ENCODE data around the gene VCAN. TPM values are rescaled to one million over a fixed set of nuclear protein-coding genes. Genes with fewer than 3 reads are reported as not detected.

VCAN gene
- total and polyA plus RNA-seq, 4 donors: 0.97 to 15.6 (median 4.8) TPM

DNA sequence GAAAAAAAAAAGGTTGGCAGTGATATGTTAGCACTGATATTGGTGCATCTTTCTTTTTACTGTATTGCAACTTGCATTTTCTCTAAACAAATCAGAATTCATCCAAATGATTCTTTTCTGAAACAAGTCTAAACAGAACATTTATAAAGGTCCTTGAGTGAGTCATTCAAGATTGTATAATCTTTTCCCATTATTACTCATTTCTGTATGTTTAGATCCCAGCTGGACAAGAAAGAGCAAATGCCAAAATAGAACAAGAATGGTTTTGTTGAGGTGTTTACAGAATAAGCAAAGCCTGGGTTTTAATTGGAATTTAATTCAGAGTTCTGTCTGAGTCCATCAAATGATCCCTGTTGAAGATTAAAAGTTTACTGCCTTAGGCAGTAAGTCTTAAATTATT, 112.3 kb downstream of the VCAN start:
- TF ChIP-seq, protein P1, sequence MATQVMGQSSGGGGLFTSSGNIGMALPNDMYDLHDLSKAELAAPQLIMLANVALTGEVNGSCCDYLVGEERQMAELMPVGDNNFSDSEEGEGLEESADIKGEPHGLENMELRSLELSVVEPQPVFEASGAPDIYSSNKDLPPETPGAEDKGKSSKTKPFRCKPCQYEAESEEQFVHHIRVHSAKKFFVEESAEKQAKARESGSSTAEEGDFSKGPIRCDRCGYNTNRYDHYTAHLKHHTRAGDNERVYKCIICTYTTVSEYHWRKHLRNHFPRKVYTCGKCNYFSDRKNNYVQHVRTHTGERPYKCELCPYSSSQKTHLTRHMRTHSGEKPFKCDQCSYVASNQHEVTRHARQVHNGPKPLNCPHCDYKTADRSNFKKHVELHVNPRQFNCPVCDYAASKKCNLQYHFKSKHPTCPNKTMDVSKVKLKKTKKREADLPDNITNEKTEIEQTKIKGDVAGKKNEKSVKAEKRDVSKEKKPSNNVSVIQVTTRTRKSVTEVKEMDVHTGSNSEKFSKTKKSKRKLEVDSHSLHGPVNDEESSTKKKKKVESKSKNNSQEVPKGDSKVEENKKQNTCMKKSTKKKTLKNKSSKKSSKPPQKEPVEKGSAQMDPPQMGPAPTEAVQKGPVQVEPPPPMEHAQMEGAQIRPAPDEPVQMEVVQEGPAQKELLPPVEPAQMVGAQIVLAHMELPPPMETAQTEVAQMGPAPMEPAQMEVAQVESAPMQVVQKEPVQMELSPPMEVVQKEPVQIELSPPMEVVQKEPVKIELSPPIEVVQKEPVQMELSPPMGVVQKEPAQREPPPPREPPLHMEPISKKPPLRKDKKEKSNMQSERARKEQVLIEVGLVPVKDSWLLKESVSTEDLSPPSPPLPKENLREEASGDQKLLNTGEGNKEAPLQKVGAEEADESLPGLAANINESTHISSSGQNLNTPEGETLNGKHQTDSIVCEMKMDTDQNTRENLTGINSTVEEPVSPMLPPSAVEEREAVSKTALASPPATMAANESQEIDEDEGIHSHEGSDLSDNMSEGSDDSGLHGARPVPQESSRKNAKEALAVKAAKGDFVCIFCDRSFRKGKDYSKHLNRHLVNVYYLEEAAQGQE (IDR thresholded peaks at IDR 0.05): no peak
- no peak for TF ChIP-seq NR2F2 (IDR thresholded peaks at IDR 0.05)
- TF ChIP-seq YY1 (IDR thresholded peaks at IDR 0.05): no peak
- TF ChIP-seq, protein P2, sequence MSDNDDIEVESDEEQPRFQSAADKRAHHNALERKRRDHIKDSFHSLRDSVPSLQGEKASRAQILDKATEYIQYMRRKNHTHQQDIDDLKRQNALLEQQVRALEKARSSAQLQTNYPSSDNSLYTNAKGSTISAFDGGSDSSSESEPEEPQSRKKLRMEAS (IDR thresholded peaks at IDR 0.05): no peak
- no peak for TF ChIP-seq RAD21 (IDR thresholded peaks at IDR 0.05)
- no peak for TF ChIP-seq HNF4G (IDR thresholded peaks at IDR 0.05)
- TF ChIP-seq GABPA (IDR thresholded peaks at IDR 0.05 in 1 of 2, conservative IDR thresholded peaks at IDR 0.05 in 1 of 2): no peak
- no peak for TF ChIP-seq SP1 (IDR thresholded peaks at IDR 0.05)
- TF ChIP-seq, protein P3, sequence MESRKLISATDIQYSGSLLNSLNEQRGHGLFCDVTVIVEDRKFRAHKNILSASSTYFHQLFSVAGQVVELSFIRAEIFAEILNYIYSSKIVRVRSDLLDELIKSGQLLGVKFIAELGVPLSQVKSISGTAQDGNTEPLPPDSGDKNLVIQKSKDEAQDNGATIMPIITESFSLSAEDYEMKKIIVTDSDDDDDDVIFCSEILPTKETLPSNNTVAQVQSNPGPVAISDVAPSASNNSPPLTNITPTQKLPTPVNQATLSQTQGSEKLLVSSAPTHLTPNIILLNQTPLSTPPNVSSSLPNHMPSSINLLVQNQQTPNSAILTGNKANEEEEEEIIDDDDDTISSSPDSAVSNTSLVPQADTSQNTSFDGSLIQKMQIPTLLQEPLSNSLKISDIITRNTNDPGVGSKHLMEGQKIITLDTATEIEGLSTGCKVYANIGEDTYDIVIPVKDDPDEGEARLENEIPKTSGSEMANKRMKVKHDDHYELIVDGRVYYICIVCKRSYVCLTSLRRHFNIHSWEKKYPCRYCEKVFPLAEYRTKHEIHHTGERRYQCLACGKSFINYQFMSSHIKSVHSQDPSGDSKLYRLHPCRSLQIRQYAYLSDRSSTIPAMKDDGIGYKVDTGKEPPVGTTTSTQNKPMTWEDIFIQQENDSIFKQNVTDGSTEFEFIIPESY (IDR thresholded peaks at IDR 0.05): no peak
- TF ChIP-seq HNF4A (conservative IDR thresholded peaks at IDR 0.05): no peak
- TF ChIP-seq RXRA (IDR thresholded peaks at IDR 0.05): no peak
- TF ChIP-seq, protein P4, sequence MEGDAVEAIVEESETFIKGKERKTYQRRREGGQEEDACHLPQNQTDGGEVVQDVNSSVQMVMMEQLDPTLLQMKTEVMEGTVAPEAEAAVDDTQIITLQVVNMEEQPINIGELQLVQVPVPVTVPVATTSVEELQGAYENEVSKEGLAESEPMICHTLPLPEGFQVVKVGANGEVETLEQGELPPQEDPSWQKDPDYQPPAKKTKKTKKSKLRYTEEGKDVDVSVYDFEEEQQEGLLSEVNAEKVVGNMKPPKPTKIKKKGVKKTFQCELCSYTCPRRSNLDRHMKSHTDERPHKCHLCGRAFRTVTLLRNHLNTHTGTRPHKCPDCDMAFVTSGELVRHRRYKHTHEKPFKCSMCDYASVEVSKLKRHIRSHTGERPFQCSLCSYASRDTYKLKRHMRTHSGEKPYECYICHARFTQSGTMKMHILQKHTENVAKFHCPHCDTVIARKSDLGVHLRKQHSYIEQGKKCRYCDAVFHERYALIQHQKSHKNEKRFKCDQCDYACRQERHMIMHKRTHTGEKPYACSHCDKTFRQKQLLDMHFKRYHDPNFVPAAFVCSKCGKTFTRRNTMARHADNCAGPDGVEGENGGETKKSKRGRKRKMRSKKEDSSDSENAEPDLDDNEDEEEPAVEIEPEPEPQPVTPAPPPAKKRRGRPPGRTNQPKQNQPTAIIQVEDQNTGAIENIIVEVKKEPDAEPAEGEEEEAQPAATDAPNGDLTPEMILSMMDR (IDR thresholded peaks at IDR 0.05; ENCODE audit: low read depth, low read length, missing input control): no peak
- TF ChIP-seq EGR1 (IDR thresholded peaks at IDR 0.05; ENCODE audit: low read depth in 2 of 2): no peak
- no peak overlapping the region for H3K9ac ChIP-seq (ENCODE audit: low read depth in 1 of 2, low read length in 2 of 2)
- H3K27me3 ChIP-seq (ENCODE audit: control insufficient read depth in 4 of 4, insufficient read depth in 4 of 4, low read length in 3 of 4): no peaks in the 10 kb centered on the region
- DNase-seq (ENCODE audit: low spot score): no peak
- H3K36me3 ChIP-seq (ENCODE audit: control insufficient read depth in 4 of 4, insufficient read depth in 3 of 4, low read depth in 1 of 4, low read length in 3 of 4): no peaks in the 10 kb centered on the region
- no peaks in the 10 kb centered on the region for H3K4me1 ChIP-seq (ENCODE audit: control insufficient read depth in 4 of 4, insufficient read depth in 4 of 4, low read length in 3 of 4)
- no peaks in the 10 kb centered on the region for H3K9me3 ChIP-seq (ENCODE audit: control insufficient read depth in 4 of 4, low read length in 3 of 4)
- no peak overlapping the region for H3K27ac ChIP-seq (ENCODE audit: low read depth in 1 of 2, low read length in 2 of 2)
- no peak overlapping the region for H3K4me3 ChIP-seq (ENCODE audit: low read depth in 1 of 3, low read length in 3 of 3)

DNA sequence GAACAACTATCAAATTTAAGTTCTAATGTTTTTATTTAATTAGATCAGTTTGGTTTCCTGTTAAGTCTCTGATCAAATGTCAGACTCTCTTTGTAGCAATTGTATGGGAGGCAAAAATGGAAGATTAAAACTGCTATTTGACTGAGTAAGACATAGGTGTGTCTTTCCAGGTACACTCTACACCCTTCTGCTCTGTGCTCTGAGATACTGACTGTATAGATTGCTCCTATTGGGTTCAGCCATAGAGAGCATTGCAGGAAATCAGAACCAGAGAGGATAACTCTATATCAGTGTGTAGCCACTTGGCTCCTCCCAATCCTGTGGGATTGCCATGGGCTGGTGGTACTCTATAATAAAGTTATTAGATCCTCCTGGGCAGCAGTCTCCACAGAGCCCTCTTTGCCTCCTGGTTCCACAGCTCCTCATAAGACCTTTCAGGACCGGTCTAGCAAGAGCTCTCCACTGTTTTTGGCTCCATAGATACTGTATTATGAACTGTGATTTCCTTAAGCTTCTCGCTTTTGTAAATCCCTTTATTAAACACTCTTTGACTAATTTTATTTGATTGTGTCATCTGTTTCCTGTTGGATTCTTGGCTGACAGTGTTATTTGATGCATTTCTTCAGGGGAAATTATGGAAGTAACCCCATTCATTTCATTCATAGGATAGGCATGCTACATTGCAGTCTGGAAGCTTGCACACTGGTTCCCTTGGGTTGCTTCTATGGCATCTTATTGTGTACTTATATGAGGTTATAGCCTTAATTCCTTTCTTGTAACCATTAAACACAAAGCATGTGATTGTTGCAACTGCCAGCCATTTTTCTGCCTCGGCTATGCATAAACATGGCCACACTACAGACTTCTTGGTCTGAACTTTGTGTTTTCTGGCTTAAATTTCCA, 115.6 kb downstream of the VCAN start:
- WGBS: 65% methylated on average over 3 of the region's 3 CpGs

More for the DNA sequence above, 115.6 kb downstream of the VCAN start:
- Histone ChIP-seq H3K9me3 (ENCODE audit: control insufficient read depth in 4 of 4, low read length in 3 of 4) (no peaks in the 10 kb centered on the region), H3K27ac (ENCODE audit: low read depth in 1 of 2, low read length in 2 of 2) (no peak overlapping the region), H3K27me3 (ENCODE audit: control insufficient read depth in 4 of 4, insufficient read depth in 4 of 4, low read length in 3 of 4) (no peaks in the 10 kb centered on the region), H3K9ac (ENCODE audit: low read depth in 1 of 2, low read length in 2 of 2) (no peak overlapping the region), H3K4me3 (ENCODE audit: low read depth in 1 of 3, low read length in 3 of 3) (no peak overlapping the region), H3K36me3 (ENCODE audit: control insufficient read depth in 4 of 4, insufficient read depth in 3 of 4, low read depth in 1 of 4, low read length in 3 of 4) (no peaks in the 10 kb centered on the region), H3K4me1 (ENCODE audit: control insufficient read depth in 4 of 4, insufficient read depth in 4 of 4, low read length in 3 of 4) (no peaks in the 10 kb centered on the region)
- no peak for DNase-seq (ENCODE audit: low spot score)
- TF ChIP-seq JUND (IDR thresholded peaks at IDR 0.05): no peak
- no peak for TF ChIP-seq FOXA2 (IDR thresholded peaks at IDR 0.05)
- TF ChIP-seq YY1 (IDR thresholded peaks at IDR 0.05): no peak
- TF ChIP-seq HNF4G (IDR thresholded peaks at IDR 0.05): no peak
- TF ChIP-seq NR2F2 (IDR thresholded peaks at IDR 0.05): no peak
- TF ChIP-seq RAD21 (IDR thresholded peaks at IDR 0.05): no peak
- no peak for TF ChIP-seq HNF4A (conservative IDR thresholded peaks at IDR 0.05)
- TF ChIP-seq, protein P5, sequence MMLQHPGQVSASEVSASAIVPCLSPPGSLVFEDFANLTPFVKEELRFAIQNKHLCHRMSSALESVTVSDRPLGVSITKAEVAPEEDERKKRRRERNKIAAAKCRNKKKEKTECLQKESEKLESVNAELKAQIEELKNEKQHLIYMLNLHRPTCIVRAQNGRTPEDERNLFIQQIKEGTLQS (IDR thresholded peaks at IDR 0.05): no peak
- TF ChIP-seq, protein P2 (IDR thresholded peaks at IDR 0.05): no peak
- TF ChIP-seq, protein P3 (IDR thresholded peaks at IDR 0.05): no peak
- TF ChIP-seq RXRA (IDR thresholded peaks at IDR 0.05): no peak
- no peak for TF ChIP-seq SP1 (IDR thresholded peaks at IDR 0.05)
- TF ChIP-seq, protein P4 (IDR thresholded peaks at IDR 0.05; ENCODE audit: low read depth, low read length, missing input control): no peak

Data from liver (tissue), 9 donors.